HUES48 (cell line): Measurements from ENCODE around the gene ABCD1.

Experiments used
- H3K27ac ChIP-seq: one replicate; pipeline ENCODE4 v1.7.0; 2013; ENCODE audit warnings: low read depth, low read length, inconsistent platforms
- H3K27me3 ChIP-seq: 2 replicates; pipeline ENCODE4 v1.6.1; 2013; ENCODE audit warnings: mild to moderate bottlenecking, low read length; ENCODE audit not compliant: control insufficient read depth, insufficient read depth
- H3K36me3 ChIP-seq: 2 replicates; pipeline ENCODE4 v1.6.1; 2013; ENCODE audit warnings: low read length; ENCODE audit not compliant: control insufficient read depth, insufficient read depth
- H3K4me1 ChIP-seq: 2 replicates; pipeline ENCODE4 v1.6.1; 2013; ENCODE audit warnings: mild to moderate bottlenecking, low read length; ENCODE audit not compliant: control insufficient read depth, insufficient read depth
- H3K4me3 ChIP-seq: 2 replicates; pipeline ENCODE4 v1.5.1; 2013; ENCODE audit warnings: mild to moderate bottlenecking, low read depth, low read length
- H3K9ac ChIP-seq: 2 replicates; pipeline ENCODE4 v1.6.1; 2013; ENCODE audit warnings: mild to moderate bottlenecking, low read depth, low read length, moderate library complexity
- H3K9me3 ChIP-seq: 2 replicates; pipeline ENCODE4 v1.6.1; 2013; ENCODE audit warnings: low read length; ENCODE audit not compliant: control insufficient read depth, insufficient read depth

The ABCD1 gene

DNA sequence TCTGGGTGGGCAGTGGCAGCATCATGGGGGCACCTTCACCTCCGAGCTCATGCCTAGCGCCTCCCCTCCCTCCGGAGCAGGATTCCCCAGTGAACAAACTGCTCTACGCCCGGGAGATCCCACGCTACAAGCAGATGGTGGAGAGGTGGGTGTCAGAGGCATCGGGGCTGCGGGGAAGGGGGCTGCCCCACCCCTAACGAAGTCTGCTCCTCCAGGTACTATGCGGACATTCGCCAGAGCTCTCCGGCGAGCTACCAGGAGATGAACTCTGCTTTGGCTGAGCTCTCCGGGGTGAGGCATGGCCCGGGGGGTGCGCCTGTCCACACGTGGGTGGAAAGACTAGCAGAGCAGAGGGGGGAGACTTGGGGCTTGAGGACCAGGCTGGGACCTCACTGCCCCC, 53.5 kb downstream of the ABCD1 start:
- H3K27ac ChIP-seq = no peak overlapping the region
- H3K36me3 ChIP-seq = no peaks in the 10 kb centered on the region
- H3K27me3 ChIP-seq = no peaks in the 10 kb centered on the region
- no peak overlapping the region for H3K9ac ChIP-seq
- peaks cover 11% of the 10 kb centered on the region for H3K9me3 ChIP-seq
- H3K4me1 ChIP-seq = no peaks in the 10 kb centered on the region
- no peak overlapping the region for H3K4me3 ChIP-seq

- no peaks in the 10 kb centered on the region for H3K27me3 ChIP-seq
- no peak overlapping the region for H3K4me3 ChIP-seq
- H3K36me3 ChIP-seq = no peaks in the 10 kb centered on the region
- H3K9me3 ChIP-seq = peaks cover 16% of the 10 kb centered on the region
- no peak overlapping the region for H3K27ac ChIP-seq
- H3K9ac ChIP-seq = no peak overlapping the region
- no peaks in the 10 kb centered on the region for H3K4me1 ChIP-seq
Measured at GRCh38 chrX:153778684-153779101, 54.0 kb downstream of the ABCD1 start.

GRCh38 chrX:153779891-153780677, 55.4 kb downstream of the ABCD1 start:
- Histone ChIP-seq H3K4me1 (no peaks in the 10 kb centered on the region), H3K36me3 (no peaks in the 10 kb centered on the region), H3K27ac (peak overlapping the region; percentile 6), H3K4me3 (no peak overlapping the region), H3K27me3 (no peaks in the 10 kb centered on the region), H3K9ac (no peak overlapping the region), H3K9me3 (peaks cover 15% of the 10 kb centered on the region)

GRCh38 chrX:153780678-153781427, 56.2 kb downstream of the ABCD1 start, which contains the start of gene SRPK3:
Gene SRPK3, plus strand, starts transcription at chrX:153781041. Its CDS starts 46 bp downstream, at chrX:153781087.
- H3K27me3 ChIP-seq = no peaks in the 10 kb centered on the region
- peaks cover 4% of the 10 kb centered on the region; the same call in 1 of the 2 replicates for H3K36me3 ChIP-seq
- H3K4me3 ChIP-seq = no peak within 1 kb of the TSS
- H3K9ac ChIP-seq = no peak within 1 kb of the TSS
- H3K9me3 ChIP-seq = peaks cover 15% of the 10 kb centered on the region
- H3K4me1 ChIP-seq = no peaks in the 10 kb centered on the region
- H3K27ac ChIP-seq = peak within 1 kb of the TSS; percentile 6

- Histone ChIP-seq H3K27ac (no peak overlapping the region), H3K9me3 (peaks cover 15% of the 10 kb centered on the region), H3K4me3 (no peak overlapping the region), H3K36me3 (peaks cover 9% of the 10 kb centered on the region; the same call in 1 of the 2 replicates), H3K27me3 (no peaks in the 10 kb centered on the region), H3K9ac (no peak overlapping the region), H3K4me1 (no peaks in the 10 kb centered on the region)
Measured at GRCh38 chrX:153781428-153782047, 56.9 kb downstream of the ABCD1 start.

- H3K4me1 ChIP-seq = no peaks in the 10 kb centered on the region
- no peak overlapping the region for H3K4me3 ChIP-seq
- no peak overlapping the region for H3K27ac ChIP-seq
- H3K27me3 ChIP-seq = no peaks in the 10 kb centered on the region
- no peak overlapping the region for H3K9ac ChIP-seq
- peaks cover 12% of the 10 kb centered on the region; the same call in 1 of the 2 replicates for H3K36me3 ChIP-seq
- peaks cover 15% of the 10 kb centered on the region for H3K9me3 ChIP-seq
Measured at GRCh38 chrX:153782313-153782712, 57.7 kb downstream of the ABCD1 start.

DNA sequence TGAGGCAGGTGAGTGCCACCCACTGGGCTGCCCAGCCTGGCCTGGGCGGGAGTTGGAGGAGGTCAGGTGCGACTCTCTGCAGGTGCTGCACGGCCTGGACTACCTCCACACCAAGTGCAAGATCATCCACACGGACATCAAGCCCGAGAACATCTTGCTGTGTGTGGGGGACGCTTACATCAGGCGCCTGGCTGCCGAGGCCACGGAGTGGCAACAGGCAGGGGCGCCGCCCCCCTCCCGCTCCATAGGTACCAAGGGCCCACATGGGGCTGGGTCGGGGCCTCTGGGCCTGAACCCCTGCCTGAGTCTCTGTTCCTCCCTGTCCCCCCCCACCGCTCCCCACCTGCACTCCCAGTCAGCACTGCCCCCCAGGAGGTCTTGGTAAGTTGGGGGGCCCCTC, 58.2 kb downstream of the ABCD1 start:
- H3K4me3 ChIP-seq = no peak overlapping the region
- H3K4me1 ChIP-seq = no peaks in the 10 kb centered on the region
- H3K27me3 ChIP-seq = no peaks in the 10 kb centered on the region
- peaks cover 17% of the 10 kb centered on the region; the same call in 1 of the 2 replicates for H3K36me3 ChIP-seq
- H3K27ac ChIP-seq = no peak overlapping the region
- H3K9ac ChIP-seq = no peak overlapping the region
- H3K9me3 ChIP-seq = peaks cover 15% of the 10 kb centered on the region

GRCh38 chrX:153783378-153784013, 58.8 kb downstream of the ABCD1 start:
- peaks cover 17% of the 10 kb centered on the region for H3K9me3 ChIP-seq

DNA sequence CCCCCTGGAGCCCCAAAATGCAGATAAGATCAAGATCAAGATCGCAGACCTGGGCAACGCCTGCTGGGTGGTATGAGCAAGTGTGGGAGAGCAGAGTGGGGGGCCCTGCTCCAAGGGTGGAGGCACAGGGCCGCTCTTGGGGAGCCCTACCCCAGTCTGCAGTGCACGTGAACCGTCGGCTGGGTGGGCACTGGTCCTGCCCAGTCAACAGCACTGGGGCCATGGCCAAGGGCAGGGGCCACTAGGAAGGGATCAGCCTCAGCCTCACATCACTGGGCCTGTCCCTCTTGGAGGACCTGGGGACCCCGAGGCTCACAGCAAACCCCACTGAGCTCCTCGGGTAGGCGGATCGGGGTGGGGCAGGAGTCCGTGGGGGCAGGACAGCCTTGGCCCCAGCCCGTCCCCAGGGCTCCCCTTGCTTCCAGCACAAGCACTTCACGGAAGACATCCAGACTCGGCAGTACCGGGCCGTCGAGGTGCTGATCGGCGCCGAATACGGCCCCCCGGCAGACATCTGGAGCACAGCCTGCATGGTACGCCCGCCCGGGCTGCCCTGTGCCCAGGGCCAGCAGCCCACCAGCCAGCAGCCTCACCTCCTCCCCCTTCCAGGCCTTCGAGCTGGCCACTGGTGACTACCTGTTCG, 59.8 kb downstream of the ABCD1 start:
- Histone ChIP-seq H3K9ac (no peak overlapping the region), H3K27ac (no peak overlapping the region), H3K27me3 (no peaks in the 10 kb centered on the region), H3K36me3 (peaks cover 23% of the 10 kb centered on the region; the same call in 1 of the 2 replicates), H3K9me3 (peaks cover 22% of the 10 kb centered on the region), H3K4me3 (no peak overlapping the region), H3K4me1 (no peaks in the 10 kb centered on the region)

More at GRCh38 chrX:153783378-153784013, 58.8 kb downstream of the ABCD1 start:
- no peak overlapping the region for H3K27ac ChIP-seq
- H3K9ac ChIP-seq = no peak overlapping the region
- H3K4me1 ChIP-seq = no peaks in the 10 kb centered on the region
- H3K4me3 ChIP-seq = no peak overlapping the region
- H3K36me3 ChIP-seq = peaks cover 18% of the 10 kb centered on the region; the same call in 1 of the 2 replicates
- H3K27me3 ChIP-seq = no peaks in the 10 kb centered on the region

- no peak overlapping the region for H3K9ac ChIP-seq
- H3K36me3 ChIP-seq = peaks cover 23% of the 10 kb centered on the region; the same call in 1 of the 2 replicates
- H3K4me1 ChIP-seq = no peaks in the 10 kb centered on the region
- H3K27ac ChIP-seq = no peak overlapping the region
- no peaks in the 10 kb centered on the region for H3K27me3 ChIP-seq
- no peak overlapping the region for H3K4me3 ChIP-seq
- peaks cover 30% of the 10 kb centered on the region for H3K9me3 ChIP-seq
Measured at GRCh38 chrX:153786669-153787068, 62.0 kb downstream of the ABCD1 start.
